ENCODE measurements around the gene SPPL2B. TPM values are rescaled to one million over a fixed set of nuclear protein-coding genes. Genes with fewer than 3 reads are reported as not detected.

Gene SPPL2B
- total RNA-seq, 1 donor from 2014 or later: 58.5 TPM

DNA sequence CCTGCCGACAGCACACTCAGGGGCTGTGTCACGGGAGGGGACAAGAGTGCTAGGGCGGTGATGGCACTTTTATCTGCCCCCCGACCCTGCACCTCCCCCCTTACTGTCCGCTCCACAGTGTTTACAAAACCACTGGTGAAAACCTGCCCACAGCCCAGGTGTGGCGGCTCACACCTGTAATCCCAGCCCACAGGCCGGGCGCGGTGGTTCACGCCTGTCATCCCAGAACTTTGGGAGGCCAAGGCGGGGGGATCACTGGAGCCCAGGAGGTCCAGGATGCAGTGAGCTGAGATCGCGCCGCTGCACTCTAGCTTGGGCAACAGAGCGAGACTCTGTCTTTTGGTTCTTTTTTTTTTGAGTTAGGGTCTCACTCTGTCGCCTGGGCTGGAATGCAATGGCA lies 32.3 kb upstream of the SPPL2B start:
- DNase-seq (ENCODE audit: extremely low read depth, low read depth, low spot score): no peak

DNA sequence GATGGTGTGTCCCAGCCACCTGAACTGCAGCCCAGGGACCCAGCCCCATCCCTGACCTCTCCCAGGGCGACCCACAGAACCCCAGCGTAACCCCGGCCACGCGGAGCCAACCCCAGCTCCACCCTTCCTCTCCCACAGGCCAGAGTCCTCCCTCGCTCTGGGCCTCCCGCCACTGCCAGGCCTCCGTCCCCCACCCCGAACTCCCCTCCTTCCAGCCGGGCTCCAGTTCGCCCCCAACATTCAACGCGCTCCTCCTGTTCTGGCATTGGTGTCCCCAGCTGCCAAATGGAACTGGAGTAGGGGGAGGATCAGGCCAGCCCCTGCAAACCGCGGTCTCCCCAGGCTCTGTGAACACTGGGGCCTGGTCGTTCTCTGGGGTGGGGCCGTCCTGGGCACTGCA lies 28.0 kb upstream of the SPPL2B start:
- DNase-seq (ENCODE audit: extremely low read depth, low read depth, low spot score): no peak

DNA sequence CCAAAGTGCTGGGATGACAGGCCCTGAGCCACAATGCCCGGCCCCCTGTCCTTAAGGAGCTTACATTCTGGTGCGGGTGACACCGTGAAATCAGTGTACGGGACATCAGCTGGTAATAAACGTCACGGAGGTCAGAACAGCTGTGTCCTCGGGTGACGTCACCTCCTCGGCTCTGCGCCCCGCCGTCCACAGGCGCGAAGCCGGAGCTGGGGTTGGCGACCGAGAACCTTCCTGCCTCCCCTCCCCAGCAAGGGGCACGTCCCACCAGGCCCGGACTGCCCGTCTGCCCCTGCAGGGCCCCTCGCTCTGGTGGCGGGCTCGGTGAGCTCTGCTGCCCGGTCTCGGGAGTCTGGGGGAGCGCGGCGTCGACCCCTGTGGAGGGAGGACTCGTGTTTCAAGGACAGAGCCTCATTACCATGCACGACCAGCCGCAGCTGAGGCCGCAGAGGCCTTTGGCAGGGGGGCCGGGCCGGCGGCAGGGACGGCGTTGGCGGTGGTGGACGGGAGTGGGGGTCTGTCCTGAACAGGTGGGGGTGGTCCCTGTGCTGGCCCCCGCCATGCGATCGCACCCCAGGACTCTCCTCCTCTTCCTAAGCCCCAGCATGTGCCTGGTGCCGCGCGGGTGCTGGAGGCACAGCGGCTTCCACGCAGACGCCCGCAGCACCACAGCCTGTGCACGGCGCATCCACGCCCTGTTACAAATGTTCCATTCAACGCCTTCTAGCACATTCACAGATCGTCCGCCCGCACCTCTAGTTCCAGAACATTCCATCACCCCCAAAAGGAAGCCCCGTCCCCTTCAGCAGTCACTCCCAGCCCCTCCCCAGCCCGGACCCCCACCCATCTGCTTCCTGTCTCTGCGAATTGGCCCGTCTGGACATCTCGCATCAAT lies 25.9 kb upstream of the SPPL2B start:
- no peak for DNase-seq (ENCODE audit: extremely low read depth, low read depth, low spot score)

DNA sequence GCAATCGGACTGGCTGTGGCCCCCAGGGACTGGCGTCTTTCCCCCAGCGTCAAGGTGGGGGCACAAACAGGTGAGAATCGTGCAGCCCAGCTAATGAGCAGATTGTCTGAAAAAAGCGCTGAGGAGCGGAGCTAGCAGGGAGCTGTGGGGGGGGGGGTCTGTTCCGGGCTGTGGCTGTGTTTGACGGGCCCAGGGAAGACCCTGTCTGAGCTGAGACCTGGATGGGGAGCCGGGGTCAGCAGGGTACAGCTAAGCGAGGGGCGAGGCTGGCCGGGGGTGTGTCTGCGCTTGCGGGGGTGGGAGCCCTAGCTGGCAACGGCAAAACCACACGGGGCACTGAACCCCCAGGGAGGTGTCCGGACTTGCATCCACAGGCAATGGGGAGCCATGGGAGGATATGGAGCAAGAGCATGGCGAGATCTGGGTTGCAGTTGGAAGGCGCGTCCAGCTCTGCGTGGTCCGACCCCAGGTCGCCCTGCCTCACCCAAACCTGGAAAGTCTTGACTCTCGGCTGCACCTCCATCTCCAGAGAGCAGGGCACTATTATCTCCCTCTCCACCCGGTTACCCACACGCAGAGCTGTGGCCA lies 25.2 kb upstream of the SPPL2B start:
- DNase-seq (ENCODE audit: extremely low read depth, low read depth, low spot score): no peak

DNA sequence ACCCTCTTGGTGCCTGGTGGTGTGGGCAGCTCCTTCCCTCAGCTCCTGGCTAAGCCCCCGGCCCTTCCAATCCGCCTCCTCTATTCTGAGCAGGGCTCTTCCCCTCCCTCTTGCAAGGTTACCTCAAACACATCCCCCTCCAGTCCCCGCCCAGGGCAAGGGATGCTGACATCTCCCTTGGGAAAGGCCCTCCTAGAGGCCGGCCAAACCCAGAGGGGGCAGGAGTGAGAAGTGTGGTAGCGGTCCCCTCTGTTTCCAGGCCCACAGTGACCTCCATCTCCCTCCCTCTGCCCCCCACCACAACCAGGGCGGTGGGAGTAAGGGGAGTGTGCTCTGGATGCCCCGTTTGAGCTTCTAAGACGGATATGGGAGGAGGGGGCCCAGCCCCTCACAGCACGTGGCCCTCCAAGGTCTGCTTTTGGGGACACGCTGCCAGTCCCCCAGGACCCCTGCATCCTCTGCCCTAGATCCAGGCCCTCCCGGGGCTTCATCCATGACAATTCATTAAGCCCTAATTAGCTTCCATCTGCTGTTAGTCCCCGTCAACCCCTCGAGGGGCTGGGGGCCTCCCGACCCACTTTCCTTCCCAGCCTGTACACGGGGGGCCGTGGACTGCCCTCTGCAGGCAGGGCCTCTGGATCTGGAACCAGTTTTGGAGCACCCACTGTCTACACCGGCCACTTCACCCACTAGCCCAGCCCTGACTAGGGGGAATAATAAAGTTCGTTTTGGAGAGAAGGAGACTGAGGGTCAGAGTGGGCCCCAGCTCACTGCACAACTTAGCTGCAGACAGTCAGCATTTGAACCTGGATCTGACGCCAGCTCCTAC lies 22.8 kb upstream of the SPPL2B start:
- no peak for DNase-seq (ENCODE audit: extremely low read depth, low read depth, low spot score)

DNA sequence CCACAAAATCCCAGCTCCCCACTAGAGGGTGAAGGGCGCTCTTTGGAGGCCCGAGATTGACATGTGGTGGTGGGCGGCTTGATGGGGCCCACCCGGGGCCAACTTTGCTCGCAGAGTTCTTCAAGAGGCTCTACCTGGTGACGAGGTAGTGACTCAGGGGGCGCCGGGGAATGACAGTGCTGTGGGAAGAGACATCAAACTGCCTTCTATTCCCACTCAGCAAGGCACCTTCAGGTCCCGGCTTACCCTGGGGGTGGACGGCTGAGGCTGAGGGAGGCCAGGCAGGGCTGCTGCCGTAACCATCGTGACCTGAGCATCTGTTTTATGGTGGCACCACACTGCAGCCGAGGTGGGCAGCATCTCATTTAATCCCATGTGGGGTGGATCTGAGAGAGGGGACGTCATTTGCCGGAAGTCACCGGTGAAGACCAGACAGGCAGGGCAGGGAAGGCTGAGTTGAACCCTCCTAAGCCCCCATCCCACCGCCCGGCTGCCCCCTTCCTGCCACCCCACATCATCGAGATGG lies 22.1 kb upstream of the SPPL2B start:
- no peak for DNase-seq (ENCODE audit: extremely low read depth, low read depth, low spot score)

DNA sequence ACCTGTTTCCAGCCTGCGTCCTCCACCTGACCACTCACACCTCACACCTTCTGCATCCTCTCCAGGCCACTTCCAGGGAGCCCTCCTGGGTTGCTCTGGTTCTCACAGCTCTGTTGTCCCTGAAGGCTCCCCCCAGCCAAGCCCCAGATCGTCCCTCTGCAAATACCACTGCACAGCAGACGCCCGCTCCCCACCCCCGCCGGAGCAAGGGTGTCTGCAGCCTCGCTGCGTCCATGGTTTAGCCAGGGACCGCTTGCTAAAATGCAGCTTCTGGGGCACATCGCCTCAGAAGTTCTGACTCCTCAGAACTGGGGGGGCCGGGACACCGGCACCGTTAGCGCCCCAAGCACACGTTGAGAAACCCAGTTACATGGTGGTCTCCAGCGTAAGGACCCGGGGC lies 21.5 kb upstream of the SPPL2B start:
- no peak for DNase-seq (ENCODE audit: extremely low read depth, low read depth, low spot score)

DNA sequence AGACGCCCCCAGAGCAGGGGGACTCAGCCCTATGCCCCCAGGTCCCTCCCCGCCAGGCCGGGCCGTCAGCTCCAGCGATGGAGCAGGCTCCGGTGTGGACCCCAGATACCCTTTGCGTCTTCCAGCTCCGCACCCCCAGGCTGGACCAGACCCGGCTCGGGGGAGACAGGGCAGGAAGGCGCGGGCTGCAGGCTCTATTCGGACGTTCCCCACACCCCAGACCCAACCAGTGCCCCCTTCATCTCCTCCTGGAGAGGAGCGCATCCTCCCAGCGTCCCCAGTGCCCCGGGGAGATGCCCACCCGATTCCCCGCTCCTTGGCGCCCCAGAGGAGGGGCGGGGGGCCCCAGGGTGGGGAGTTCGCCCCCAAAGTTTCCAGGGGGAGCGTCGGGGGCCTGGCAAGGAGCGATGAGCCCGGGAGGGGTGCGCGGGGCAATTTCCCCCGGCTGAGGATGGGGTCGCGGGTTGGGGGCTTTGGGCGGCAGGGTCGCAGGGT lies 20.9 kb upstream of the SPPL2B start:
- no peak for DNase-seq (ENCODE audit: extremely low read depth, low read depth, low spot score)

DNA sequence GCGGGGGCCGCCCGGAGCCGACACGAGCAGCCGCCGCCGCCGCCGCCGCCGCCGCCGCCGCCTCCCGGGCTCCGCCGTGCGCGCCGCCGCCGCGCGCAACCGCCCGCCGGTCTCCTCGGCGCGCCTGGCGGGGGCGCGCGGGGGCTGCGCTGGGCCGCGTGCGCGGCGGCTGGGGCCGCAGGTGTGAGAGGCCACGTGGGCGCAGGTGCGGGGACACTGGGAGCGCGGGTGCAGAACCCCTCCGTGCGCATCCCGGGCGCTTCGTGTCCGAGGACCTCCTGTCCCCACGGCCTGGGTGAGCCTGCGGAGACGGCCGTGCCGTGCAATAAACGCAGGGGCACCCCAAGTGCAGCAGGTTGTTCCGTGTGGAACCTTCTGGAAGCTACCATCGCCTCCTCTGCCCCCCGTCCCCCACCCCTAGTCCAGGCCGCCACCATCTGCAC lies 20.3 kb upstream of the SPPL2B start, which contains the start of gene LINGO3:
Gene LINGO3 (minus strand): TSS at position 41 of the 443 bp plus-strand sequence. CDS start 16,378 bp downstream, outside the sequence.
- no peak for DNase-seq (ENCODE audit: extremely low read depth, low read depth, low spot score)

DNA sequence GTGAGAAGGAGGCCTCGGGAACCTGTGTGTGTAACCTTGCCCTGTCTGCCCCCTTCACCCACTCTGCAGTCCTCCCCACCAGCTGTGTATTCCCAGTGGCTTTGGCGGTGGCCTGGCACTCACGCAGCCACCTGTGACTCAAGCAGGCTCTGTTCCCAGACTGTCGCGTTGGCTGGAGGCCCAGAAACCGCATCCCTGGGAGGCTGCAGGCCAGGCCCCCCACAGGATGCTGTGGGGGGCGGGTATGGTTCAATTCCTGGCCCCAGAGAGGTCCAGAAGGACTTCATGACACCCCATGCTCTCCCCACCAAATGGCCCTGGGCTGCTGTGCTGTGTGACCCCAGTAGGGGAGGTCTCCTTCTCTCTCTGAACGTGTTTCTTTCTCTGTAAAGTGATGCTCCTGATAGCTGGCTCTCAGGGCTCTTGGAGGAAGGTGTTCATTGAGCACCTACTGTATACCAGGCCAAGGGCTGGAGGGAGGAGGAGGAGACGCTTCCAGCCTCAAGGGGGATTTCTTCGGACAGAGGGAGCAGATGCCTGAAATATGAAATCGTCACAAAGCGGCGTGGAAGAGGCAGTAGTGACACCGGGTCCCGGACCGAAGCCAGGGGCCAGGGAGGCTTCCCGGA lies 18.6 kb upstream of the SPPL2B start:
- DNase-seq (ENCODE audit: extremely low read depth, low read depth, low spot score): no peak

DNA sequence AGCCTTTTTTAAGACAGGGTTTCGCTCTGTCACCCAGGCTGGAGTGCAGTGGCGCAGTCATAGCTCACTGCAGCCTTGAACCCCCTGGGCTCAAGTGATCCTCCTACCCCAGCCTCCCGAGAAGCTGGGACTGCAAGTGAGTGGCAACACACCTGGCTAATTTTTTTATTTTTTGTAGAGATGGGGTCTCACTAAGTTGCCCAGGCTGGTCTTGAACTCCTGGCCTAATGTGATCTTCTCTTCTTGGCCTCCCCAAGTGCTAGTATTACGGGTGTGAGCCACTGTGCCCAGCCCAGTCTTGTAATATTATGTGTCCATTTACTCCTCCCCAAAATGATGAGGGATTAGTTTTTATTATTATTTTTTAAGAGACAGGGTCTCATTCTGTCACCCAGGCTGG lies 17.4 kb upstream of the SPPL2B start:
- no peak for DNase-seq (ENCODE audit: extremely low read depth, low read depth, low spot score)

DNA sequence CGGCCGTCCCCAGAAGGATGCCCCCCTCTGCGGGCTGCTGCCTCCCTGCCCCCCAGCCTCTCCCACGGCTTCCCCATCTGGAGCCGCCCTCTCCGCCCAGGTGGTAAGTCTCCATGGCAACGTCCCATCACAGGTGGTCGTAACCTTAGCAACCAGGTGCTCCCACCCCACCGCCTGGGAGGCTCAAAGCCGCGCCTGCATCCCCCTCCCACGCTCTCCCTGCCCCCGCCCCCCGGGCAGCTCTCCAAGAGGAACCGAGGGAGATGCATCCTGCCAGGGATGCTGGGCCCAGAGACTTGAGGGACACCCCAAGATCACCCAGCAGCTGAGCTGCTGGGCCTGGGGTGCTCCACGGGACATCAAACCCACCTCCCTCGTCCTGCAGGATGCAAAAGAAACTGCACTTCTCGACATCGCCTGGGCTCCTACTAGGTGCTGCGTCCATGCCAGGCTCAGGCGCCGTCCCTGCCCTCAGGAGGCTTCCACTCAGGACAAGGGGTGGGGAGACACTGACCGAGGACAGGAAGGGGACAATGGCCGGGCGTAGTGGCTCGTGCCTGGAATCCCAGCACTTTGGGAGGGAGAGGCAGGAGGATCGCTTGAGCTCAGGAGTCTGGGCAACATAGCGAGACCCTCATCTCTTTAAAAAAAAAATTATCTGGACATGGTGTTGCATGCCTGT lies 15.5 kb upstream of the SPPL2B start:
- no peak for DNase-seq (ENCODE audit: extremely low read depth, low read depth, low spot score)

DNA sequence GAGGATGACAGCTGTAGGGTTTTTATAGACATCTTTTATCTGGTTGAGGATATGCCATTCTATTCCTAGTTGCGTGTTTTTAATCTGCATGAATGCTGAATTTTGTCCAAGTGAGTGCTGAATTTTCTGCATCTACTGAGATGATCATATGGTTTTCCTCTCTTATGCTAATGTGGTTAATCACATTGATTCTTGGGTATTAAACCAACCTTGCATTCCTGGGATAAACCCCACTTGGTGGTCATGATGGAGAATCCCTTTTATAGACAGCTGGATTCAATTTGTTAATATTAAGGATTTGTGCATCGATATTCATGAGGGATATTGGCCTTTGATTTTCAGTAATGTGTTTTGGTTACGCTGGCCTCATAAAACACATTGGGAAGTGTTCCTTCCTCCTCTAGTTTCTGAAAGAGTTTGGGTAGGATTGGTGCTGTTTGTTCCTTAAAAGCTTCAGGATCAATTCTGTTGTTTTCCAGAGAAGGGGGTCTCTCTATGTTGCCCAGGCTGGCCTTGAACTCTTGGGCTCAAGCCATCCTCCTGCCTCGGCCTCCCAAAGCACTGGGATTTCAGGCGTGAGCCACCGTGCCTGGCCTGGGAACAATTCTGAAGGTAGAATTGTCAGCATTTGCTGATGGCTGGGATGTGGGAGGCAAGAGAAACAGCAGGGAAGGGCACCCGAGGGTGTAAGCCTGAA lies 13.2 kb upstream of the SPPL2B start:
- no peak for DNase-seq (ENCODE audit: extremely low read depth, low read depth, low spot score)

DNA sequence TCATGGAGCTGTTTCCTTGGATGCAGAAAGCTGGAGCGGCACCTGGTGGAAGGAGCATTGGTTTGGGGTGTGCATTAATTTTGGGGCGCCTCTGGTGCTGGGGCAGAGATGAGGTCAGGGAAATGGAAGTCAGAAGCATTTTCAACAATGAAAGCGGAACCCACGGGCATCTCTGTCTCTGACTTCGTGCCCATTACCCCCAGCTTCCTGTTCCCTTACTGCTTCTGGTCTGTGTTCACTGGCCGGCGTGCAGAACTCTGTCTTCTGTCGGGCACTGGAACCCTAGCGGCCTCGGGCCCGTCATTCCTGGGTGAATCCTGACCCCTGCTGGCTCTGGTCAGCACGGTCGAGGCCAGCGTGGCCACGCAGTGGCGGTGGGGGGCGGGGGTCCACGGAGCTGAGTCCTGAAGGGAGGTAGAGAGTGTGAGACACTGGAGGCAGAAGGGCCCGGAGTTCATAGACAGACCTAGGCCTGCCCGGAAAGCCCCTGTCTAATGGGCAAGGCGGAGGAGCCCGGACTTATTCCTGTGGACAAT lies 12.6 kb upstream of the SPPL2B start:
- DNase-seq (ENCODE audit: extremely low read depth, low read depth, low spot score): no peak

DNA sequence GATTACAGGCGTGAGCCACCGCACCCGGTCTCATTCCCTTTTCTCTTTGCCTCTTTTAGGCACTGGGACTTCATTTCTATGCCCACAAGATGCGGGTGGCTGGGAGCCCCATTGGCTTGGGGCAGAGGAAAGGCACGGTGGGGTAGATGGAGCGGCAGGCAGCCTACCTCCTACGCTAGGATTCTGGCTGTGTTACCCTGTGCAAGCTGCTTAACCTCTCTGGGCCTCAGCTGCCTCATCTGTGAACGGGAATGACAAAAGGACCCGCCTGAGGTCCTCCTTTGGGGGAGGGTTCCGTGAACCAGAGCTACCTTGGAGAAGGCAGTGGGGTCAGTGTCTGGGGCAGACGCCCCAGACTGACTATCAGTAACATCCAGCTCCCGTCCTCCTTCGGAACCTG lies 11.2 kb upstream of the SPPL2B start:
- no peak for DNase-seq (ENCODE audit: extremely low read depth, low read depth, low spot score)

DNA sequence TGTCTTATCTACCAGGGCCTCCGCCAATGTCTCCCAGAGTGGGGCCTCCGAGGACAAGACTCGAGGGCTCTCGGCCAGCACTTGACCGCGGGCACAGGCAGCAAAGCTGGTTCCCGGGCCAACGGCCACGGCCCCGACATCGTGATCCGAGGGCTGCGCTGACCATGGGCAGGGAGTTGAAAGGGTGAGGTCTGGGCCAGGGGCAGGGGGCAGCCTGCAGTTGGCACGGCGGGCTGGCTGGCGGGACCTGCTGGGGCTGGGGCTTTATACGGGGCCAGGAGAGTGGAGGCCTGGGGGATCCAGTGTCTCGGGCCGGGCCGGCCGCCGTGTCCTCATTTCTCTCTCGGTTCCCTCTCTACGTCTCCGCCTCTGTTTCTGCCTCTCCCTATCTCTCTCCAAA lies 10.7 kb upstream of the SPPL2B start:
- no peak for DNase-seq (ENCODE audit: extremely low read depth, low read depth, low spot score)

DNA sequence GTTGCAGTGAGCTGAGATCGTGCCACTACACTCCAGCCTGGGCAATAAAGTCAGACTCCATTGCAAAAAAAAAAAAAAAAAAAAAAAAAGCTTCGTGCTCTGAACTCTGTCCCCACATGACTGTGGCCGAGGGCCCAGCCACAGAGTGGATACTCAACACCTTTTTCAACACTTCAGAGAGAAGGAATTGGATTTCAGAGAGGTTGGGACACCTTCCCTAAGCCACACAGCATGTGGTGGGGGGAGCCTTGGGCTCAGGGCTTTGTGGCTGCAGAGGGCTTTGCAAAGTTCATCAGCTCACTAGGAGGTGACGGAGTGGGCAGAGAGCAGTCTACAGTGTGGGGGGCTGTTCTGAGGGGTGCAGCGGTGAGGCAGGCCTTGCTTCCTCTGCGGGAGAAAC lies 9.6 kb upstream of the SPPL2B start:
- DNase-seq (ENCODE audit: extremely low read depth, low read depth, low spot score): no peak

DNA sequence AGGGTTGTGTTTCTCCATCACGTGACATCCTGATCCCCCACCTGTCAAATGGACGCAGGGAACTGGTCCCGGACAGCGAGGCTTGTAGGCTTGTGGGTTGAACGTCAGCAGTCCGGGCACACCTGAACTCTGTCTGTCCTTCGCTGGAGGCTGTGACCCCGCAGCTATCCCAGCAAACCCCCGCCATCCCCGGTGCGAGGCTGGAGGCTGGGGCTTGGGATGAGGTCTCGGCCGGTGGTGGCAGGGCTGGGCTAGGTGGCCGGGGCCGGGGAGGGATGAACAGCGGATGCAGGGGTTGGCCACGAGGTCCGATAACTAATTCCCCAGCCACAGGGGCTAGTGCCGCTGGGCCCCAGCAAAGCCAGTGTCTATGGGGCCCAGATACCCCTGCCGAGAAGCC lies 8.9 kb upstream of the SPPL2B start:
- no peak for DNase-seq (ENCODE audit: extremely low read depth, low read depth, low spot score)

DNA sequence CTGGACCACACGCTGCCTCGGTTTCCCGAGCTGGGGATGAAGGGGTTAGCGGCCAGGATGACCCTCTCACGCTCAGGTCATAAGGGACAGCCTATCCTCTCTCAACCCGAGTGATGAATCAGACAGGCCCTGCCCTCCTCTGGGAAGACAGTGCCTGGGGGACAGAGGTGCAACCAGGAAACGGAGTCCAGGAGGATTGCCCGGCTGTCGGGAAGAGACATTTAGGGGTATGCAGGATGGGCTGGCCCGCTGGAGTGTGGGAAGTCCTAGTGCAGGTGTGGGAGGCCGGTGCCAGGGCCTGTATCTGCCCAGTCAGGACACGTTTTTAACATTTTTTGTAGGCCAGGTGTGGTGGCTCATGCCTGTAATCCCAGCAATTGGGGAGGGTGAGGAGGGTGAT lies 8.4 kb upstream of the SPPL2B start:
- no peak for DNase-seq (ENCODE audit: extremely low read depth, low read depth, low spot score)
